ENCODE data around the gene CDKN3. TPM values are rescaled to one million over a fixed set of nuclear protein-coding genes. Genes with fewer than 3 reads are reported as not detected.

CDKN3 gene
- total RNA-seq, 5 donors from 2014 or later (not counting 1 experiment from before 2014, with no cell fraction given) = 1.2 to 2.7 (median 1.6) TPM

DNA sequence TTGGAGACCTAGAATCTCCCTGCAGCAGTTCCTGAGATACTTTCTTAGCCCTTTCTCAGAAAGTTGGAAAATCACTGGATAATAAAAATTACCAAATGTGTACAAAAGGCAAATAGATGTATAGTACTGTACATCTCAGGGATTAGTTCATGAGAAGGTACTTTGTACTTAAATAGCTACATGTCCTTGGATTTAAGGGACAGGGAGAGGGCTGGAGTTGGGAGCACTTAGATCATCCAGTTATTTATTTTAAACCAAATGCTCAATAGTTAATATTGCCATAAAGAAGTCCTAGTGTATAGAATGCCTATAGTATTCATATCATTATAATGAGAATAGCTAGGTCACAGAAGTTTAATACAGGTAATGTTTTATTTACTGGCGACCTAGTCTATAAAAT lies 13.4 kb downstream of the CDKN3 start:
- CTCF ChIA-PET = no interaction called here
- POLR2A ChIA-PET = no interaction called here
- H3K36me3 ChIP-seq (ENCODE audit: control insufficient read depth in 2 of 2, extremely low read depth in 1 of 2, insufficient read depth in 1 of 2, low read length in 1 of 2) = peaks cover 0 to 5% of the 10 kb centered on the region in 2 donors
- no peaks in the 10 kb centered on the region for H3K27me3 Mint-ChIP-seq
- WGBS (ENCODE audit: insufficient coverage) = no CpG with 5 or more reads among the region's 1 CpG
- DNase-seq (no peak), ATAC-seq (replicated peaks in 1 of 4) (no peak)
- no peaks in the 10 kb centered on the region for H3K27me3 ChIP-seq (replicated peaks in 1 of 2; ENCODE audit: control insufficient read depth in 2 of 2, extremely low read depth in 1 of 2, insufficient read depth in 2 of 2, low read length in 1 of 2)
- H3K9me3 ChIP-seq = no peaks in the 10 kb centered on the region
- H3K9me3 Mint-ChIP-seq = no peaks in the 10 kb centered on the region
- H3K4me1 Mint-ChIP-seq = no peaks in the 10 kb centered on the region
- no peaks in the 10 kb centered on the region for H3K4me1 ChIP-seq (ENCODE audit: control insufficient read depth in 1 of 2, extremely low read depth in 1 of 2, insufficient read depth in 2 of 2, low read length in 2 of 2)
- H3K4me3 ChIP-seq (ENCODE audit: control insufficient read depth in 1 of 2, extremely low read depth in 1 of 2, low read length in 1 of 2) = no peak overlapping the region
- no peak overlapping the region for H3K27ac Mint-ChIP-seq
- peaks cover 21% of the 10 kb centered on the region for H3K36me3 Mint-ChIP-seq
- no peak overlapping the region for H3K4me3 Mint-ChIP-seq
- no peak overlapping the region for H3K27ac ChIP-seq (ENCODE audit: low read length)

DNA sequence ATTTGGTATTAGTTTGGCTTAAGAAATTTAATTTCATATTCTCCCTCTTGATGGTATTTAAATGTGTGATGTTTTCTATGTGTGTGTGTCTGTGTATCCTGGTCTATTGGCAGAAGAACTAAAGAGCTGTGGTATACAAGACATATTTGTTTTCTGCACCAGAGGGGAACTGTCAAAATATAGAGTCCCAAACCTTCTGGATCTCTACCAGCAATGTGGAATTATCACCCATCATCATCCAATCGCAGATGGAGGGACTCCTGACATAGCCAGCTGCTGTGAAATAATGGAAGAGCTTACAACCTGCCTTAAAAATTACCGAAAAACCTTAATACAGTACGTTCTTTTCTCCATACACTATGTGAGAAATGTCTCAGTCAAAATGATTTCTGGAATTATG lies 14.6 kb downstream of the CDKN3 start:
- ATAC-seq (replicated peaks in 1 of 4) = no peak
- Mint-ChIP-seq H3K27me3 (no peaks in the 10 kb centered on the region), H3K4me1 (no peaks in the 10 kb centered on the region), H3K9me3 (no peaks in the 10 kb centered on the region), H3K36me3 (peaks cover 18% of the 10 kb centered on the region), H3K4me3 (no peak overlapping the region), H3K27ac (no peak overlapping the region)
- Histone ChIP-seq H3K9me3 (no peaks in the 10 kb centered on the region), H3K36me3 (ENCODE audit: control insufficient read depth in 2 of 2, extremely low read depth in 1 of 2, insufficient read depth in 1 of 2, low read length in 1 of 2) (peaks cover 0 to 5% of the 10 kb centered on the region in 2 donors), H3K4me1 (ENCODE audit: control insufficient read depth in 1 of 2, extremely low read depth in 1 of 2, insufficient read depth in 2 of 2, low read length in 2 of 2) (no peaks in the 10 kb centered on the region), H3K4me3 (ENCODE audit: control insufficient read depth in 1 of 2, extremely low read depth in 1 of 2, low read length in 1 of 2) (no peak overlapping the region), H3K27me3 (replicated peaks in 1 of 2; ENCODE audit: control insufficient read depth in 2 of 2, extremely low read depth in 1 of 2, insufficient read depth in 2 of 2, low read length in 1 of 2) (no peaks in the 10 kb centered on the region), H3K27ac (ENCODE audit: low read length) (no peak overlapping the region)
- WGBS (ENCODE audit: insufficient coverage) = no CpG with 5 or more reads among the region's 3 CpGs
- ChIA-PET CTCF (no interaction called here), POLR2A (no interaction called here)
- no peak for DNase-seq

DNA sequence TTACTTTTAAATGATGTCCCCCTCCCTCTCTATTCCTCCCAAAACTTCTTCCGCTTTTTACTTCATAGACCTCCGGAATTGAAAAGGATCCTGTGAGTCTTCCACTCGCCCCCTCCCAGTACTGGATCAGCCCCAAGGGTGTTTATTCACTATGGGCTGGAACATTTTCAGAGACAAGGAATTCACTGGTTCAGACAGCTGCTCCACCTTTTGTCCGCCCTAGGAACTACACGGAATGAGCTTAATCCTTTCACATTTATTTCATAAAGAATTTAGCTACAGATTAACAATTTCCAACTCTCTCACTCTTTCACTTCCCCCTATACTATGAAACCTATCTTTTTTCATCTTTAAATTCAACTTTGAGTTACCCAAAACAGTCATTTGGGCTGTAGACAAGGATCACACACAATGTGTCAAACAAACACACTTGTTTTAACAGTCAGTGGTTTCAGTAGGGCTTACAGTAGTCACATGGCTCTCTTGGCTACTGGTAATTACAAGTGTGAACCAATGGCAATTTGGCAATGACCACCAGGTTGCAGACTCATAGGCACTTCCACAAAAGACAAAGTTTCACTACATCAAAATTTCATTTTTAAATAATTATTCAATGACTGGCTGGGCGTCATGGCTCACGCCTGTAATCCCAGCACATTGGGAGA lies 23.8 kb downstream of the CDKN3 start:
- H3K27me3 Mint-ChIP-seq = no peaks in the 10 kb centered on the region
- peaks cover 7% of the 10 kb centered on the region for H3K36me3 Mint-ChIP-seq
- DNase-seq (peak in 5 of 35 experiments; percentile 5 to 39 (median 19)), ATAC-seq (replicated peaks in 1 of 4) (no peak)
- ChIA-PET POLR2A (no interaction called here), CTCF (interaction anchor here (0.6 to 1.0 kb wide), 2 partner anchors 54 to 116 kb away, joined by 3 to 4 read pairs; no protein-coding TSS in a partner anchor)
- Histone ChIP-seq H3K9me3 (no peaks in the 10 kb centered on the region), H3K36me3 (ENCODE audit: control insufficient read depth in 2 of 2, extremely low read depth in 1 of 2, insufficient read depth in 1 of 2, low read length in 1 of 2) (peaks cover 2 to 6% of the 10 kb centered on the region in 2 donors), H3K4me1 (ENCODE audit: control insufficient read depth in 1 of 2, extremely low read depth in 1 of 2, insufficient read depth in 2 of 2, low read length in 2 of 2) (no peaks in the 10 kb centered on the region), H3K4me3 (ENCODE audit: control insufficient read depth in 1 of 2, extremely low read depth in 1 of 2, low read length in 1 of 2) (no peak overlapping the region), H3K27me3 (replicated peaks in 1 of 2; ENCODE audit: control insufficient read depth in 2 of 2, extremely low read depth in 1 of 2, insufficient read depth in 2 of 2, low read length in 1 of 2) (no peaks in the 10 kb centered on the region), H3K27ac (ENCODE audit: low read length) (no peak overlapping the region)
- H3K4me1 Mint-ChIP-seq = no peaks in the 10 kb centered on the region
- no peak overlapping the region for H3K4me3 Mint-ChIP-seq
- 93% methylated on average over 5 of the region's 7 CpGs for WGBS (ENCODE audit: insufficient coverage)
- H3K9me3 Mint-ChIP-seq = no peaks in the 10 kb centered on the region
- H3K27ac Mint-ChIP-seq = peak overlapping the region in 1 of 2 donors; percentile 84

DNA sequence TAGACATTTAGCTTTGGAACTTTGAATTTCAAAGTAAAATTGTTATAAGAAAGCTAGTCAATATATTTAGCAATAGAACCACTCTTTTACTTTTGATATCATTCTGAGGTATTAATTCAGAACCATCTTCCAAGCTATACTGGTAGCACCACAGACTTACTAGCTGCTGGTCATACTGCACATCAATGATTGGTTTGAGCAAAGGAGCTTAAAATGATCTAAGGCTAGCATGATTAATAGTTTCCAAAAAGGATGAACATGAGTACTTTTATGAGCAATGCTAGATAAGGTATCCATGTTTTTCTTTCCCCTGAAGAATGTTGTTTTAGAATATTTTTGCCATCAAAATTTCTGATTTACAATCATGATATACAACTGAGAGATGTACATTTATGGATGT lies 27.2 kb downstream of the CDKN3 start:
- Histone ChIP-seq H3K27me3 (replicated peaks in 1 of 2; ENCODE audit: control insufficient read depth in 2 of 2, extremely low read depth in 1 of 2, insufficient read depth in 2 of 2, low read length in 1 of 2) (no peaks in the 10 kb centered on the region), H3K4me3 (ENCODE audit: control insufficient read depth in 1 of 2, extremely low read depth in 1 of 2, low read length in 1 of 2) (no peak overlapping the region), H3K36me3 (ENCODE audit: control insufficient read depth in 2 of 2, extremely low read depth in 1 of 2, insufficient read depth in 1 of 2, low read length in 1 of 2) (peaks cover 6 to 26% of the 10 kb centered on the region in 2 donors), H3K27ac (ENCODE audit: low read length) (no peak overlapping the region), H3K4me1 (ENCODE audit: control insufficient read depth in 1 of 2, extremely low read depth in 1 of 2, insufficient read depth in 2 of 2, low read length in 2 of 2) (no peaks in the 10 kb centered on the region), H3K9me3 (no peaks in the 10 kb centered on the region)
- Mint-ChIP-seq H3K9me3 (no peaks in the 10 kb centered on the region), H3K27ac (no peak overlapping the region), H3K27me3 (no peaks in the 10 kb centered on the region), H3K4me1 (no peaks in the 10 kb centered on the region), H3K4me3 (no peak overlapping the region), H3K36me3 (peaks cover 28% of the 10 kb centered on the region)
- ATAC-seq (replicated peaks in 1 of 4) (no peak), DNase-seq (no peak)
- ChIA-PET CTCF (interaction anchor here (0.5 to 1.0 kb wide), 5 partner anchors 11 to 1216 kb away, joined by 3 to 4 read pairs (median 3); no protein-coding TSS in a partner anchor), POLR2A (interaction anchor here in 1 of 2 donors (0.7 kb wide), 1 partner anchor 9 kb away, joined by 3 read pairs; no protein-coding TSS in a partner anchor)

DNA sequence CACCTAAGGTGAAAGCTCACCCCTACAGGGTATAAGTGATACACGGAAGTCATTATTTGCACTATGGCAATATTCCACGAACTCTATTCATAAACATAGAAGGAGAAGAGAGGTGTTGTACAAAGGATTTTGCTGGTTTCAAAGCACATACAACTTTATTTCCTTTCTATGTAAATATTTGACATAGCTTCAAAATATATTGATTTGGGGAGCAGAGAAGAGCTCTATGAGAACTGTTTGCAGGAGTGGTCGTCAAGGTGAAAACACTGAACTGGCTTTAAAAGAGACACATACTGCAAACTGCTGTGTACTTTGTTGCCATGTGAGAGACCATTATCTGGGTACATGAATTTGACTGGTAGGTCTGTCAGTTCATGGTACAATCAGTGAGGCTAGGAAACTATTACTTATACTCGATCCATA lies 27.7 kb downstream of the CDKN3 start:
- Histone ChIP-seq H3K4me3 (ENCODE audit: control insufficient read depth in 1 of 2, extremely low read depth in 1 of 2, low read length in 1 of 2) (no peak overlapping the region), H3K36me3 (ENCODE audit: control insufficient read depth in 2 of 2, extremely low read depth in 1 of 2, insufficient read depth in 1 of 2, low read length in 1 of 2) (peaks cover 8 to 29% of the 10 kb centered on the region in 2 donors), H3K27me3 (replicated peaks in 1 of 2; ENCODE audit: control insufficient read depth in 2 of 2, extremely low read depth in 1 of 2, insufficient read depth in 2 of 2, low read length in 1 of 2) (no peaks in the 10 kb centered on the region), H3K9me3 (no peaks in the 10 kb centered on the region), H3K27ac (ENCODE audit: low read length) (no peak overlapping the region), H3K4me1 (ENCODE audit: control insufficient read depth in 1 of 2, extremely low read depth in 1 of 2, insufficient read depth in 2 of 2, low read length in 2 of 2) (no peaks in the 10 kb centered on the region)
- Mint-ChIP-seq H3K9me3 (no peaks in the 10 kb centered on the region), H3K27me3 (no peaks in the 10 kb centered on the region), H3K36me3 (peaks cover 33% of the 10 kb centered on the region), H3K27ac (no peak overlapping the region), H3K4me1 (no peaks in the 10 kb centered on the region), H3K4me3 (no peak overlapping the region)
- 83% methylated on average over 1 of the region's 4 CpGs for WGBS (ENCODE audit: insufficient coverage)
- CTCF ChIA-PET = interaction anchor here (0.5 to 1.0 kb wide), 4 partner anchors 12 to 1215 kb away, joined by 3 to 4 read pairs (median 3); no protein-coding TSS in a partner anchor
- ATAC-seq (replicated peaks in 1 of 4) = no peak
- POLR2A ChIA-PET = no interaction called here
- DNase-seq = no peak

DNA sequence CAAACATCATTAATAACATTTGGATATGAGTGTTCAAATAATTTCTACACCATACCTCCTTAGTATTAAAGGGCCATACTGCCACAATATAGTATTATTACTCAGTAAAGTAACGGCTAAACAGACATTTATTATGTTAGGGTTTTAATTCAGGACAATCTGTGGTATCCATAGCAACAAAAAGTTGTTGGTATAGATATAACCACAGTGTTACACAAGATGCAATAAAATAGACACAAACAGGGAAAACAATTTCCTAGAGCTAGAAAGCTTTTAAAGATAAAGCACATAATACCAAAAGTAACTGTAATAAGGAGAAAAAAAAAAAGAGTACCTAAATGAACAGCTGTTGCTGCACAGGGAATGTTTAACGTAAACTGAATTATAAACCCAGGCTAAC lies 28.3 kb downstream of the CDKN3 start:
- Histone ChIP-seq H3K4me3 (ENCODE audit: control insufficient read depth in 1 of 2, extremely low read depth in 1 of 2, low read length in 1 of 2) (no peak overlapping the region), H3K36me3 (ENCODE audit: control insufficient read depth in 2 of 2, extremely low read depth in 1 of 2, insufficient read depth in 1 of 2, low read length in 1 of 2) (peaks cover 13 to 34% of the 10 kb centered on the region in 2 donors), H3K27ac (ENCODE audit: low read length) (no peak overlapping the region), H3K4me1 (ENCODE audit: control insufficient read depth in 1 of 2, extremely low read depth in 1 of 2, insufficient read depth in 2 of 2, low read length in 2 of 2) (no peaks in the 10 kb centered on the region), H3K27me3 (replicated peaks in 1 of 2; ENCODE audit: control insufficient read depth in 2 of 2, extremely low read depth in 1 of 2, insufficient read depth in 2 of 2, low read length in 1 of 2) (no peaks in the 10 kb centered on the region), H3K9me3 (no peaks in the 10 kb centered on the region)
- ATAC-seq (replicated peaks in 1 of 4) (no peak), DNase-seq (no peak)
- CTCF ChIA-PET = interaction anchor here (0.5 to 0.6 kb wide), 2 partner anchors 22 to 63 kb away, joined by 3 read pairs; no protein-coding TSS in a partner anchor
- WGBS (ENCODE audit: insufficient coverage) = no CpG with 5 or more reads among the region's 2 CpGs
- POLR2A ChIA-PET = no interaction called here
- Mint-ChIP-seq H3K36me3 (peaks cover 39% of the 10 kb centered on the region), H3K27ac (no peak overlapping the region), H3K4me3 (no peak overlapping the region), H3K27me3 (no peaks in the 10 kb centered on the region), H3K9me3 (no peaks in the 10 kb centered on the region), H3K4me1 (no peaks in the 10 kb centered on the region)
